Subcutaneous abdominal adipose tissue (tissue), 5 donors: ENCODE results near the gene PLD3.

Experiments used
- H3K27ac ChIP-seq: one replicate; pipeline ENCODE4 v1.7.0; 2013; ENCODE audit warnings: low read depth, mild to moderate bottlenecking, inconsistent platforms, low read length, moderate library complexity
- H3K27me3 ChIP-seq, 5 donors: one replicate each; pipeline ENCODE4 v1.7.0; 2013; ENCODE audit warnings: low read length in 5 of 5, inconsistent platforms in 1 of 5; ENCODE audit not compliant: control insufficient read depth in 5 of 5, insufficient read depth in 4 of 5
- H3K36me3 ChIP-seq, 5 donors: one replicate each; pipeline ENCODE4 v1.7.0; 2013; ENCODE audit warnings: low read length in 5 of 5; ENCODE audit not compliant: control insufficient read depth in 5 of 5, insufficient read depth in 5 of 5
- H3K4me1 ChIP-seq, 5 donors: one replicate each; pipeline ENCODE4 v1.7.0; 2013; ENCODE audit warnings: low read length in 5 of 5, mild to moderate bottlenecking in 3 of 5, moderate library complexity in 1 of 5; ENCODE audit not compliant: control insufficient read depth in 5 of 5, insufficient read depth in 5 of 5
- H3K4me3 ChIP-seq, 5 donors: one replicate each; pipeline ENCODE4 v1.7.0; 2013; ENCODE audit warnings: low read length in 5 of 5, low read depth in 1 of 5
- H3K9ac ChIP-seq, 5 donors: one replicate each; pipeline ENCODE4 v1.7.0; 2013; ENCODE audit warnings: low read length in 5 of 5, mild to moderate bottlenecking in 4 of 5, moderate library complexity in 3 of 5
- H3K9me3 ChIP-seq, 5 donors: one replicate each; pipeline ENCODE4 v1.7.0; 2013; ENCODE audit warnings: low read length in 5 of 5; ENCODE audit not compliant: control insufficient read depth in 5 of 5
- donor health status: healthy.
- donor health status: healthy.
- donor health status: healthy.
- donor health status: healthy.
- donor health status: healthy.

The PLD3 gene, protein sequence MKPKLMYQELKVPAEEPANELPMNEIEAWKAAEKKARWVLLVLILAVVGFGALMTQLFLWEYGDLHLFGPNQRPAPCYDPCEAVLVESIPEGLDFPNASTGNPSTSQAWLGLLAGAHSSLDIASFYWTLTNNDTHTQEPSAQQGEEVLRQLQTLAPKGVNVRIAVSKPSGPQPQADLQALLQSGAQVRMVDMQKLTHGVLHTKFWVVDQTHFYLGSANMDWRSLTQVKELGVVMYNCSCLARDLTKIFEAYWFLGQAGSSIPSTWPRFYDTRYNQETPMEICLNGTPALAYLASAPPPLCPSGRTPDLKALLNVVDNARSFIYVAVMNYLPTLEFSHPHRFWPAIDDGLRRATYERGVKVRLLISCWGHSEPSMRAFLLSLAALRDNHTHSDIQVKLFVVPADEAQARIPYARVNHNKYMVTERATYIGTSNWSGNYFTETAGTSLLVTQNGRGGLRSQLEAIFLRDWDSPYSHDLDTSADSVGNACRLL

GRCh38 chr19:40348125-40348913 lies at the start of gene PLD3, which contains the start of gene C19orf47:
Gene PLD3, plus strand, starts transcription at chr19:40348695. Its CDS starts 17,789 bp downstream, at chr19:40366484.
Gene C19orf47, minus strand, starts transcription at chr19:40348397. Its CDS starts 6,540 bp downstream, at chr19:40341857.
- Histone ChIP-seq H3K9me3 (no peaks in the 10 kb centered on the region), H3K27ac (peak within 1 kb of the TSS; percentile 62)

DNA sequence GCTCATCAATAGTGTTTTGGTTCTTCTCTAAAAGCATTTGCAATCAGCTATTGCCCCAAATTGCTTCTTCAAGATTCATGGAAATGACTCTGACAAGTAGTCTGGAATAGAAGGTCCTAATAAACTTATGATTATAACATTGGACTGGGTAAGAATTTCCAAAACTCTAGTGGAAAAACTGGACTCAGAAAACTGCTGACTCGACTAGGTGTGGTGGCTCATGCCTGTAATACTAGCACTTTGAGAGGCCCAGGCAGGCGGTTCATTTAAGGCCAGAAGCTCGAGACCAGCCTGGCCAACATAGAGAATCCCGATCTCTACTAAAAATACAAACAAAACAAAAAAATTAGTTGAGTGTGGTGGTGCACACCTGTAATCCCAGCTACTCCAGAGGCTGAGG lies 47.8 kb upstream of the PLD3 start:
- Histone ChIP-seq H3K4me1 (peaks cover 0 to 8% (median 0%) of the 10 kb centered on the region in 5 donors), H3K9me3 (no peaks in the 10 kb centered on the region), H3K36me3 (no peaks in the 10 kb centered on the region), H3K4me3 (no peak overlapping the region), H3K9ac (no peak overlapping the region), H3K27ac (no peak overlapping the region), H3K27me3 (no peaks in the 10 kb centered on the region)

More at GRCh38 chr19:40348125-40348913, at the start of gene PLD3, which contains the start of gene C19orf47:
- Histone ChIP-seq H3K4me3 (peak within 1 kb of the TSS; percentile 69 to 95 (median 89)), H3K9ac (peak within 1 kb of the TSS; percentile 68 to 93 (median 86)), H3K4me1 (peaks cover 2 to 26% (median 20%) of the 10 kb centered on the region in 5 donors), H3K27me3 (no peaks in the 10 kb centered on the region), H3K36me3 (peaks cover 0 to 3% (median 2%) of the 10 kb centered on the region in 5 donors)

DNA sequence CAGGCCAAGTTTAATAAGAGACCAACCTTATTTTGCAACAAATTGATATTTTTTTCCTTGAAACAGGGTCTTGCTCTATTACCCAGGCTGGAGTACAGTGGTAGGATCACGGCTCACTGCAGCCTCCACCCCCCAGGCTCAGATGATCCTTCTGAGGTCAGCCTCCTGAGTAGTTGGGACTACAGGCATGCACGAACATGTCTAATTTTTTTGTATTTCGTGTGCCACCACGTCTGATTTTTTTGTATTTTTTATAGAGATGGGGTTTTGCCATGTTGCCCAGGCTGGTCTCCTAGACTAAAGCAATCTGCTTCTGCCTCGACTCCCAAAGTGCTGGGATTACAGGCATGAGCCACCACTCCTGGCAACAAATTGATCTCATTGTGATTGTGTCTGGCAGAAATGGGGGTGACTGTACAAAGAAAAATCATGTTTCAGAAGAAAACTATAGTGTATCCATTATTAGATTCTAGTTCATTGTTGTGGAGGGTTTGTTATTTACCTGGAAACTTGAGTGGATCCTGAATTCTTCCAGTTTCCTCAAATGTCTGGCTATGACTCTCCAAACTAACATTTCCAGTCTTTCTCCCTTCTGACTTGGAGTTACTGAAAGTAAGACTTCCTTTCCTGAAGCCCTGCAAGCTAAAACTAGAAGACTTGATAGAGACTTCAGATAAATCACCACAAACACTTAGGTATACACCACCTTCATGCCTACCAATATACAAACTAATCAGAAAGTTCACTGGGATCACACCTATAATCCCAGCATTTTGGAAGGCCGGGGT lies 46.1 kb upstream of the PLD3 start:
- H3K27ac ChIP-seq: no peak overlapping the region
- H3K9me3 ChIP-seq: no peaks in the 10 kb centered on the region
- no peaks in the 10 kb centered on the region for H3K36me3 ChIP-seq
- H3K4me3 ChIP-seq: no peak overlapping the region
- no peaks in the 10 kb centered on the region for H3K27me3 ChIP-seq
- no peak overlapping the region for H3K9ac ChIP-seq
- peaks cover 0 to 8% (median 0%) of the 10 kb centered on the region in 5 donors for H3K4me1 ChIP-seq

DNA sequence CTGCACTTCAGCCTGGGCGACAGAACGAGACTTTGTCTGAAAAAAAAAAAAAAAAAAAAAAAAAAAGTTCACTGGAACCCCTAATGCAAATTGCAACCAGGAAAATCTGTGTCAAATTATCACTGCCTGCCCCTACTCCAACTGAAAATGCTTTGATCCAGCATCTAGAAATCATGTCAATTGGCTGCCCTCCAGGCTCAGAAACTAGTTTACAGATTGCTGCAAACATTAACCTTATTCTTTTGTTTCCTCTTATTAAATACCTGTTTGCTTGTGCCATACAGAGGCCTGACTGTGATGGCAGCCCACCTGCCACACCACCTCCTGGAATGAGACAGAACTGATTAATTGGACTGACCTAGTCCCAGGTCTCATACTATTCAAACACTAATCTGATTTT lies 44.7 kb upstream of the PLD3 start:
- no peaks in the 10 kb centered on the region for H3K27me3 ChIP-seq
- H3K4me3 ChIP-seq: no peak overlapping the region
- no peak overlapping the region for H3K27ac ChIP-seq
- H3K9ac ChIP-seq: no peak overlapping the region
- H3K36me3 ChIP-seq: no peaks in the 10 kb centered on the region
- H3K4me1 ChIP-seq: peaks cover 0 to 8% (median 0%) of the 10 kb centered on the region in 5 donors
- H3K9me3 ChIP-seq: no peaks in the 10 kb centered on the region

- Histone ChIP-seq H3K4me1 (peaks cover 0 to 8% (median 0%) of the 10 kb centered on the region in 5 donors), H3K27ac (no peak overlapping the region)
These were observed 44.2 kb upstream of the PLD3 start for GRCh38 chr19:40304306-40304705.

DNA sequence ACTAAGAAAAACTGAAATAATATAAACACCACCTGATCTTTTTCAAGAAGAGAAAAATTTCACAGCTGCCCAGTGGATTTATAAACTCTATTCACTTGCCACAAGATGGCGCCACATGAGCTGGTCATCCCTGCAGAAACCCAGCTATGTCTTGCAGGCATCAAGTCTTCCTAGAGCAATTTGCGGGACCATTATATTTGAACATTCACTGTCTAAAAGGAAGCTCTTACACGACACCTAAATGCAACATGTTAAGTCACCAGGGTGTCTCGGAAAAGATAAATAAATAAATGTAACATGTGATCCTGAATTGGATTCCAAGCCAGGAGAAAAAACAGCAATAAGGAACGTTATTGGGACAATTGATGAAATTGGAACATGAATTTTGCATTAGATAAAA lies 43.1 kb upstream of the PLD3 start:
- Histone ChIP-seq H3K4me3 (no peak overlapping the region), H3K36me3 (no peaks in the 10 kb centered on the region), H3K9me3 (no peaks in the 10 kb centered on the region), H3K27me3 (no peaks in the 10 kb centered on the region), H3K27ac (no peak overlapping the region), H3K9ac (no peak overlapping the region), H3K4me1 (peaks cover 0 to 8% (median 0%) of the 10 kb centered on the region in 5 donors)

More at GRCh38 chr19:40304306-40304705, 44.2 kb upstream of the PLD3 start:
- H3K27me3 ChIP-seq: no peaks in the 10 kb centered on the region
- no peaks in the 10 kb centered on the region for H3K36me3 ChIP-seq
- no peak overlapping the region for H3K9ac ChIP-seq
- no peaks in the 10 kb centered on the region for H3K9me3 ChIP-seq
- H3K4me3 ChIP-seq: no peak overlapping the region

DNA sequence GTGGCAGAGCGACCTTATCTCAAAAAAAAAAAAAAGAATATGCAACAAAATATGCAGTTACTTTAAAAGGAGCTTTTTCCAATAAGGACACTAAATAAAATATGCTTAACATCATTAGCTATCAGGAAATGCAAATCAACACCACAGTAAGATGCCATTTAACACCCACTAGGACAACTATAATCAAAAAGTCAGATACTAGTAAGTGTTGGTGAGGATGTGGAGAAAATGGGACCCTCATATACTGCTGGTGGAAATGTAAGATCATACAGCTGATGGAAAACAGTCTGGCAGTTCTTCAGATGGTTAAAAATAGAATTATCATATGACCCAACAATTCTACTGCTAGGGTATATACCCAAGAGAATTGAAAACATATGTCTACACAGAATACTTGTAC lies 38.8 kb upstream of the PLD3 start:
- Histone ChIP-seq H3K9ac (no peak overlapping the region), H3K27ac (no peak overlapping the region)

GRCh38 chr19:40312533-40312932 lies 36.0 kb upstream of the PLD3 start:
- H3K4me1 ChIP-seq: no peaks in the 10 kb centered on the region
- H3K36me3 ChIP-seq: peaks cover 0 to 15% (median 4%) of the 10 kb centered on the region in 5 donors
- H3K4me3 ChIP-seq: no peak overlapping the region
- H3K27me3 ChIP-seq: no peaks in the 10 kb centered on the region
- no peak overlapping the region for H3K27ac ChIP-seq
- no peaks in the 10 kb centered on the region for H3K9me3 ChIP-seq
- H3K9ac ChIP-seq: no peak overlapping the region

More for the DNA sequence above, 38.8 kb upstream of the PLD3 start:
- H3K36me3 ChIP-seq: no peaks in the 10 kb centered on the region
- H3K9me3 ChIP-seq: no peaks in the 10 kb centered on the region
- no peaks in the 10 kb centered on the region for H3K27me3 ChIP-seq
- H3K4me3 ChIP-seq: no peak overlapping the region
- H3K4me1 ChIP-seq: peaks cover 0 to 3% (median 0%) of the 10 kb centered on the region in 5 donors

DNA sequence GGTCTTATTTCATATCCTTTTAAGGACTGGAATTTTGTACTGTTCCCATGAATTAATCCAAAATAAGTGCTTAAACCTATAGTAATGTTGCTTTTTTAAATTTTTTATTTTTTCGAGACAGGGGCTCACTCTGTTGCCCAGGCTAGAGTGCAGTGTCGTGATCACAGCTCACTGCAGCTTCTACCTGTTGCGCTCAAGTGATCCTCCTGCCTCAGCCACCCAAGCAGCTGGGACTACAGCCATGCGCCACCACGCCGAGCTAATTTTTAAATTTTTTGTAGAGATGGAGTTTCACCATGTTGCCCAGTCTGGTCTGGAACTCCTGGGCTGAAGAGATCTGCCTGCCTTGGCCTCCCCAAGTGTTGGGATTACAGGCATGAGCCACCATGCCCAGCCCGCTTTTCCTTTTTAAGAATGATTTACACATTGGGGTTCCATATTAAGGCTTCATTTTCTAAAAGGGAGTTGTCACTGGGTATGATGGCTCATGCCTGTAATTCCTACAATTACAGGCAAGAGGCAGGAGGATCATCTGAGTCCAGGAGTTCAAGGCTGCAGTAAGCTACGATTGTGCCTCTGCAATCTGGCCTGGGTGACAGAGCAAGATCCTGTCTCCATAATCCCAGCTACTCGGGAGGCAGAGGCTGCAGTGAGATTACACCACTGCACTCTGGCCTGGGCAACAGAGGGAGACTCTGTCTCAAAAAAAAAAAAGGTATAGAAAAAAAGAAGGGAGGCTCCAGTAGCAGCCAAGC lies 35.1 kb upstream of the PLD3 start:
- Histone ChIP-seq H3K9me3 (no peaks in the 10 kb centered on the region), H3K4me1 (no peaks in the 10 kb centered on the region), H3K9ac (no peak overlapping the region), H3K36me3 (peaks cover 0 to 22% (median 6%) of the 10 kb centered on the region in 5 donors), H3K27ac (no peak overlapping the region), H3K4me3 (no peak overlapping the region), H3K27me3 (no peaks in the 10 kb centered on the region)
